Measurements from ENCODE around the gene DLGAP1. TPM values are rescaled to one million over a fixed set of nuclear protein-coding genes. Genes with fewer than 3 reads are reported as not detected.

DLGAP1 gene
- total RNA-seq, 1 experiment from 2014 or later = 23.2 TPM

DNA sequence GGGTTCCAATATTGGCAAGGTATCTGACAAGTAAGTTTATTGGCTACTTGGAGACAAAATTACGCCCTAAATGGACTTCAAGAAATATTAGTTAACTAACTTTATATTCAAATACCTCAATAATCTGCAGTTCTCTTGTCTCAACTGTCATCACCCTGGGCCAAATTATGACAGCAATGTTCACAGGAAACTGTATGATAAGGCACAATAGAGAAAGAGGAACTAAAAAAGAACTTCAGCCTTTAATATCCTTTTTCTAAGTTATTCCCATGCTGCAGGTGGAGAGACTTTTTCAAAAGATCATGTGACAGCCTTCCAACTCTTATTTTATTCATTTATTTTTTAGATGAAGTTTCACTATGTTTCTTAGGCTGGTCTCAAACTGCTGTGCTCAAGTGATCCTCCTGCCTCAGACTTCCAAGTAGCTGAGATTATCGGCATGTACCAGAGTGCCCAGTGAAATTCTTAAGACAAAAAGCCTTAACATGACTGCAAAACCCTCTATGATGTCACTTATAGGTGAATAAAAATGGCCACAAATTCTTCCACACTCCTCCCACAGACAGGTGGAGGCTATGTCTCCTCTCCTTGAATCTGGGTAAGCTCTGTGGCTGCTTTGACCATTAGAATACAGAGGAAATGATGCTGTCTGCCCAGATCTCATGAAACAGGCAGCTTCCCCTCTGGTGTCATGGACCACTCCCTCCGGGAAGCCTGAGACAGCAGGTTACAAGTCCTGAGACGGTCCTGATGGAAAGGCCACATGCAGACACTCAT lies 794.2 kb downstream of the DLGAP1 start:
- Histone ChIP-seq H3K4ac (ENCODE audit: low read depth, low read length) (no peak overlapping the region), H3K23ac (ENCODE audit: insufficient read length, low read depth, low read length) (no peak overlapping the region), H3K27ac (ENCODE audit: insufficient read length, low read depth, low read length) (no peak overlapping the region), H2BK12ac (ENCODE audit: insufficient read length, low read depth, low read length) (no peak overlapping the region), H3K23me2 (ENCODE audit: insufficient read length, low read depth, low read length, poor library complexity, severe bottlenecking) (no peaks in the 10 kb centered on the region), H2BK5ac (ENCODE audit: insufficient read length, low read length) (no peak overlapping the region), H3T11ph (ENCODE audit: low read length) (no peak overlapping the region), H3K56ac (ENCODE audit: insufficient read length, low read depth, low read length) (no peak overlapping the region), H3K4me2 (ENCODE audit: insufficient read depth, insufficient read length, low read length) (no peak overlapping the region), H2BK15ac (ENCODE audit: low read depth, low read length) (no peak overlapping the region), H4K20me1 (ENCODE audit: control insufficient read depth, insufficient read depth, insufficient read length) (no peaks in the 10 kb centered on the region), H4K8ac (replicated peaks; ENCODE audit: insufficient read length, low read depth, low read length) (no peak overlapping the region), H2AK5ac (ENCODE audit: insufficient read length, low read length) (no peak overlapping the region), H3K9ac (ENCODE audit: extremely low read depth, insufficient read length, low read length) (no peak overlapping the region), H2BK20ac (ENCODE audit: low read depth, low read length, poor library complexity, severe bottlenecking) (no peak overlapping the region), H4K91ac (ENCODE audit: insufficient read length, low read depth, low read length) (no peak overlapping the region), H4K5ac (ENCODE audit: insufficient read length, low read depth, low read length) (no peak overlapping the region), H3K9me3 (ENCODE audit: control insufficient read depth, low read depth, low read length) (no peaks in the 10 kb centered on the region), H3K79me2 (ENCODE audit: insufficient read depth, low read length) (no peaks in the 10 kb centered on the region), H2BK120ac (ENCODE audit: low read depth, low read length, poor library complexity, severe bottlenecking) (no peak overlapping the region), H2AFZ (ENCODE audit: low read length) (no peak overlapping the region), H3K18ac (ENCODE audit: insufficient read length, low read depth, low read length) (no peak overlapping the region), H3K79me1 (ENCODE audit: insufficient read depth, low read depth, low read length, poor library complexity, severe bottlenecking) (no peaks in the 10 kb centered on the region), H3K14ac (ENCODE audit: insufficient read depth, low read length) (no peak overlapping the region), H3K4me1 (ENCODE audit: insufficient read depth, low read length) (peaks cover 4% of the 10 kb centered on the region; the same call in 1 of the 2 replicates), H3K27me3 (ENCODE audit: insufficient read depth, low read length) (no peaks in the 10 kb centered on the region)
- H3K27ac Mint-ChIP-seq = 0 out of 7 replicates have a peak overlapping the region, but pooled peaks of 1 of the 3 experiments have one; percentile 68
- WGBS (ENCODE audit: extremely low coverage, insufficient read length, low lambda C conversion rate) = no CpG with 5 or more reads among the region's 4 CpGs
- H3K4me3 Mint-ChIP-seq = no peak overlapping the region
- peaks cover 7 to 8% of the 10 kb centered on the region in 2 experiments for H3K9me3 Mint-ChIP-seq
- peaks cover 25 to 29% of the 10 kb centered on the region in 2 experiments for H3K4me1 Mint-ChIP-seq
- H3K36me3 Mint-ChIP-seq (ENCODE audit: insufficient read depth in 1 of 3, low read depth in 3 of 3) = peaks cover 6 to 23% (median 15%) of the 10 kb centered on the region in 3 experiments; a peak in 6 of 7 replicates
- no peak for DNase-seq
- no peaks in the 10 kb centered on the region for H3K27me3 Mint-ChIP-seq (ENCODE audit: low read depth)
- TF ChIP-seq, protein P1, sequence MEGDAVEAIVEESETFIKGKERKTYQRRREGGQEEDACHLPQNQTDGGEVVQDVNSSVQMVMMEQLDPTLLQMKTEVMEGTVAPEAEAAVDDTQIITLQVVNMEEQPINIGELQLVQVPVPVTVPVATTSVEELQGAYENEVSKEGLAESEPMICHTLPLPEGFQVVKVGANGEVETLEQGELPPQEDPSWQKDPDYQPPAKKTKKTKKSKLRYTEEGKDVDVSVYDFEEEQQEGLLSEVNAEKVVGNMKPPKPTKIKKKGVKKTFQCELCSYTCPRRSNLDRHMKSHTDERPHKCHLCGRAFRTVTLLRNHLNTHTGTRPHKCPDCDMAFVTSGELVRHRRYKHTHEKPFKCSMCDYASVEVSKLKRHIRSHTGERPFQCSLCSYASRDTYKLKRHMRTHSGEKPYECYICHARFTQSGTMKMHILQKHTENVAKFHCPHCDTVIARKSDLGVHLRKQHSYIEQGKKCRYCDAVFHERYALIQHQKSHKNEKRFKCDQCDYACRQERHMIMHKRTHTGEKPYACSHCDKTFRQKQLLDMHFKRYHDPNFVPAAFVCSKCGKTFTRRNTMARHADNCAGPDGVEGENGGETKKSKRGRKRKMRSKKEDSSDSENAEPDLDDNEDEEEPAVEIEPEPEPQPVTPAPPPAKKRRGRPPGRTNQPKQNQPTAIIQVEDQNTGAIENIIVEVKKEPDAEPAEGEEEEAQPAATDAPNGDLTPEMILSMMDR (conservative IDR thresholded peaks at IDR 0.05) = no peak
